GM12878 (cell line): ENCODE data around the gene CLNS1A. TPM values are rescaled to one million over a fixed set of nuclear protein-coding genes. Genes with fewer than 3 reads are reported as not detected.

Experiments
- ATAC-seq: fragments of 200-7000 bp; cut with Tn5 transposase; 3 replicates; pipeline ENCODE4 v1.9.1; 2020; ENCODE audit warnings: mild to moderate bottlenecking, moderate library complexity
- BruUV-seq: library from RNA; stranded (reverse); fragments of 400-500 nt; replicated peaks from 2 replicates; lab custom pipeline; 2021; lab: Mats Ljungman, UMichigan
- CTCF ChIA-PET: fragments of 300-600 bp; sonication (Branson Sonifier 250); formaldehyde crosslinking; extraction: SDS; loops from one replicate; lab custom pipeline; 2021; ENCODE audit warnings: inconsistent platforms; lab: Yijun Ruan, JAX
- POLR2A ChIA-PET: fragments of 350-600 bp; formaldehyde crosslinking; extraction: SDS; loops from one replicate; lab custom pipeline; 2021; ENCODE audit warnings: inconsistent platforms; lab: Charles Lee
- RAD21 ChIA-PET: fragments of 300-600 bp; sonication (Branson Sonifier 250); formaldehyde crosslinking; loops from one replicate; lab custom pipeline; 2023; ENCODE audit warnings: antibody characterized with exemption; ENCODE audit not compliant: unreplicated experiment; lab: Charles Lee
- SMC1A ChIA-PET: fragments of 300-600 bp; sonication (Branson Sonifier 250); formaldehyde crosslinking; loops from one replicate; lab custom pipeline; 2023; ENCODE audit not compliant: unreplicated experiment, uncharacterized antibody; lab: Charles Lee
- DNase-seq: peaks from one replicate; pipeline ENCODE4 v3.0.0-alpha.2; 2011; ENCODE audit warnings: low read depth, low spot score
- FAIRE-seq: peaks from 3 replicates; lab custom pipeline; 2011; peaks lifted over from hg19 to GRCh38; lab: Jason Lieb, UNC
- H2AFZ ChIP-seq: 2 replicates; pipeline ENCODE4 v1.6.0; 2011; ENCODE audit warnings: low read depth, low read length, control low read depth; ENCODE audit not compliant: control insufficient read depth
- H3K27ac ChIP-seq: 2 replicates; pipeline ENCODE4 v1.5.1; 2011; ENCODE audit warnings: control low read depth; ENCODE audit not compliant: control insufficient read depth, insufficient read depth
- H3K27me3 ChIP-seq, 2 experiments: replicated peaks in 1 of 2; 2 replicates each; pipeline versions ENCODE4 v1.6.0 to v1.6.1; 2011; ENCODE audit warnings: low read length in 1 of 2; ENCODE audit not compliant: control insufficient read depth in 2 of 2, insufficient read depth in 2 of 2
- H3K36me3 ChIP-seq, 2 experiments: 2 replicates each; pipeline ENCODE4 v1.5.1; 2011; ENCODE audit warnings: low read length in 1 of 2; ENCODE audit not compliant: control insufficient read depth in 2 of 2, insufficient read depth in 2 of 2
- H3K4me1 ChIP-seq: 2 replicates; pipeline ENCODE4 v1.6.1; 2011; ENCODE audit warnings: mild to moderate bottlenecking, low read length, moderate library complexity, mixed read lengths; ENCODE audit not compliant: control insufficient read depth, insufficient read depth
- H3K4me2 ChIP-seq: 2 replicates; pipeline ENCODE4 v1.6.0; 2011; ENCODE audit warnings: control low read depth; ENCODE audit not compliant: control insufficient read depth, insufficient read depth
- H3K4me3 ChIP-seq: fragments of 200-600 bp; sonication (generic); 2 replicates; pipeline ENCODE4 v1.5.1; 2016
- H3K79me2 ChIP-seq: 2 replicates; pipeline ENCODE4 v1.6.0; 2011; ENCODE audit warnings: low read length; ENCODE audit not compliant: control insufficient read depth, insufficient read depth
- H3K9ac ChIP-seq: 2 replicates; pipeline ENCODE4 v1.8.0; 2011; ENCODE audit warnings: low read length, control low read depth, mixed read lengths; ENCODE audit not compliant: control insufficient read depth, insufficient read depth
- H3K9me3 ChIP-seq: replicated peaks from 3 replicates; pipeline ENCODE4 v1.5.1; 2011; ENCODE audit warnings: mild to moderate bottlenecking, low read length; ENCODE audit not compliant: control insufficient read depth, insufficient read depth
- H4K20me1 ChIP-seq: 2 replicates; pipeline ENCODE4 v1.6.0; 2011; ENCODE audit not compliant: control insufficient read depth, insufficient read depth
- ATF7 ChIP-seq: fragments of 450-650 bp; IDR thresholded peaks from 2 replicates; pipeline ENCODE4 v1.6.1; 2016; ENCODE audit warnings: low read depth, mild to moderate bottlenecking
- CBX5 ChIP-seq: sonication (generic); IDR thresholded peaks from 2 replicates; pipeline ENCODE4 v1.6.1; 2016; ENCODE audit warnings: low read depth, moderate library complexity, mild to moderate bottlenecking, inconsistent platforms
- E2F8 ChIP-seq: fragments of 450-650 bp; IDR thresholded peaks from 2 replicates; pipeline ENCODE4 v1.6.1; 2018; ENCODE audit warnings: mild to moderate bottlenecking, low read depth, moderate library complexity; ENCODE audit not compliant: partially characterized antibody
- EP300 ChIP-seq, 2 experiments: fragments of 150-350 bp in 1 of 2; IDR thresholded peaks; 2 replicates each; pipeline ENCODE4 v1.6.1; 2011 to 2012; ENCODE audit warnings: low read depth in 2 of 2, low read length in 2 of 2, borderline replicate concordance in 1 of 2, improper control_type of control experiment in 1 of 2, inconsistent platforms in 1 of 2; ENCODE audit not compliant: control insufficient read depth in 1 of 2
- ETV6 ChIP-seq, 2 experiments: fragments of 450-650 bp in 1 of 2; IDR thresholded peaks in 1 of 2; conservative IDR thresholded peaks in 1 of 2; 2 replicates each; pipeline ENCODE4 v1.6.1; 2014; ENCODE audit warnings: antibody characterized with exemption in 1 of 2, borderline replicate concordance in 1 of 2, low read depth in 1 of 2, mild to moderate bottlenecking in 1 of 2, moderate library complexity in 1 of 2
- FOXK2 ChIP-seq: fragments of 450-650 bp; IDR thresholded peaks from 2 replicates; pipeline ENCODE4 v1.6.1; 2017; ENCODE audit warnings: mild to moderate bottlenecking, moderate library complexity
- FOXM1 ChIP-seq: IDR thresholded peaks from 2 replicates; pipeline ENCODE4 v1.6.1; 2012; ENCODE audit warnings: low read depth, mild to moderate bottlenecking, inconsistent platforms, low read length, moderate library complexity
- NFIC ChIP-seq: IDR thresholded peaks from 2 replicates; pipeline ENCODE4 v1.6.1; 2012; ENCODE audit warnings: low read depth, mild to moderate bottlenecking, inconsistent platforms, low read length, moderate library complexity
- NR2C2 ChIP-seq: IDR thresholded peaks from 2 replicates; pipeline ENCODE4 v1.6.1; 2011; ENCODE audit warnings: borderline replicate concordance, low read depth; ENCODE audit not compliant: control insufficient read depth, insufficient read length
- SIX5 ChIP-seq: IDR thresholded peaks from 2 replicates; pipeline ENCODE4 v1.6.1; 2011; ENCODE audit warnings: mild to moderate bottlenecking, low read depth, low read length, moderate library complexity; ENCODE audit not compliant: severe bottlenecking
- SMARCA5 ChIP-seq: fragments of 450-650 bp; IDR thresholded peaks from 2 replicates; pipeline ENCODE4 v1.6.1; 2017; ENCODE audit warnings: mild to moderate bottlenecking
- SREBF2 ChIP-seq: IDR thresholded peaks from 2 replicates; pipeline ENCODE4 v1.6.1; 2012; ENCODE audit warnings: mild to moderate bottlenecking, low read length
- TAF1 ChIP-seq: IDR thresholded peaks from 2 replicates; pipeline ENCODE4 v1.6.1; 2011; ENCODE audit warnings: mild to moderate bottlenecking, low read depth, low read length, borderline replicate concordance
- ZNF207 ChIP-seq: fragments of 450-650 bp; IDR thresholded peaks from 2 replicates; pipeline ENCODE4 v1.6.1; 2014; ENCODE audit warnings: antibody characterized with exemption, mild to moderate bottlenecking, borderline replicate concordance
- WGBS: methylation state at CpG from one replicate; pipeline ENCODE4 v1.1.6; 2016; ENCODE audit warnings: low lambda C conversion rate; ENCODE audit not compliant: insufficient replicate concordance, insufficient coverage; ENCODE audit errors: missing lambda C conversion rate; 5-methylcytosine and 5-hydroxymethylcytosine counted together
- in situ Hi-C: fragments of 300-500 bp; cut with MboI; formaldehyde crosslinking; loops from 9 replicates; pipeline ENCODE4 v1.14.3; 2018; ENCODE audit warnings: mixed read lengths
- intact Hi-C: fragments of 100-400 bp; cut with micrococcal nuclease; formaldehyde crosslinking; loops from one replicate; pipeline ENCODE4 v1.14.2; 2022; ENCODE audit not compliant: unreplicated experiment
- polyA plus RNA-seq, 11 experiments: library from polyadenylated mRNA; depleted of rRNA in 4 of 11; unstranded in 6 of 11; stranded (reverse) in 5 of 11; fragments of >200 nt; fragmentation: Nextera tagmentation in 4 of 11; fragmentation: Illumina TruSeq in 1 of 11; extraction: Ambion mirVana in 4 of 11; extraction: Trizol in 1 of 11; gene quantifications; 1 replicate in 1 of 11; 2 replicates in 10 of 11; pipeline versions ENCODE4 v1.2.1 to v1.2.3, GENCODE V29; 2011 to 2016; ENCODE audit warnings: inconsistent platforms in 2 of 11, missing spikeins in 2 of 11, low read depth in 1 of 11
- total RNA-seq, 4 experiments: library from RNA; depleted of rRNA in 3 of 4; stranded (reverse); fragments of >200 nt in 3 of 4; fragmentation: Illumina TruSeq in 1 of 4; extraction: Trizol in 1 of 4; gene quantifications; 2 replicates each; pipeline versions ENCODE4 v1.2.1 to v1.2.3, GENCODE V29; 2013 to 2021
- TF ChIP-seq, protein P1 (sequence below): fragments of 450-650 bp; IDR thresholded peaks from 2 replicates; pipeline ENCODE4 v1.6.1; 2018; ENCODE audit warnings: borderline replicate concordance, mild to moderate bottlenecking; ENCODE audit not compliant: partially characterized antibody

The CLNS1A gene
- total and polyA plus RNA-seq, 10 of the 15 experiments (the other 5 are each of a cell fraction or from before 2014, with no cell fraction given): 74.1 to 247 (median 167) TPM

DNA sequence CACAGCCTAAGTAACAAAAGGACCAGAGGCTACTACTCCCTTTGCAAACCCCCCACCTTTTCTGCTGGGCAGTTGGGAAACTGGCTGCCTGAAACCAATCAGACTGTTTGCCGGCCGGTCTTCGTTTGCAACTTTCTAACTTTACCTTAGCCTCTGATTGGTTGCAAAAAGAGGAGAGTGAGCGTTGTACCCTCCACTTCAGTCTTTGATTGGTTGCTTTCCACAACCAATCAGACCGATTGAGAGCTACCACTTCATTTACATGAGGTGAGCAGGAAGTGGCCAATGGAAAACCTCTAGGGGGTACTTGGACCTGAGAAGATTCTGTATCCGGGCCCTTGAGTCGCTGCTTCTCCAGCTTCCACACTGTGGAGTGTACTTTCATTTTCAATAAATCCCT lies 18.8 kb upstream of the CLNS1A start:
- 63% methylated on average over 7 of the region's 7 CpGs for WGBS

More for the DNA sequence above, 18.8 kb upstream of the CLNS1A start:
- H3K4me3 ChIP-seq: no peak overlapping the region
- ChIA-PET CTCF (no interaction called here), SMC1A (no interaction called here), POLR2A (interaction anchor here (0.5 kb wide), 1 partner anchor 152 kb away, joined by 6 read pairs; no protein-coding TSS in a partner anchor), RAD21 (no interaction called here)
- DNase-seq (no peak), FAIRE-seq (no peak), ATAC-seq (no peak)
- no peak overlapping the region for H3K27ac ChIP-seq
- no peaks in the 10 kb centered on the region for H3K9me3 ChIP-seq
- no peak overlapping the region for H2AFZ ChIP-seq
- H3K79me2 ChIP-seq: no peaks in the 10 kb centered on the region
- intact Hi-C loops: no loop called here
- in situ Hi-C loops: no loop called here
- H3K9ac ChIP-seq: no peak overlapping the region
- H3K36me3 ChIP-seq: no peaks in the 10 kb centered on the region
- no TSS peak for BruUV-seq
- TF ChIP-seq FOXM1 (no peak), SIX5 (no peak), SMARCA5 (no peak), ZNF207 (no peak), ATF7 (no peak), CBX5 (no peak), SREBF2 (no peak), NFIC (no peak), FOXK2 (no peak), EP300 (IDR thresholded peaks at IDR 0.05; ENCODE audit: borderline replicate concordance in 1 of 2, control insufficient read depth in 1 of 2, low read depth in 2 of 2, low read length in 2 of 2) (no peak), NR2C2 (no peak), E2F8 (no peak), ETV6 (conservative IDR thresholded peaks at IDR 0.05 in 1 of 2, IDR thresholded peaks at IDR 0.05 in 1 of 2; ENCODE audit: borderline replicate concordance in 1 of 2, low read depth in 1 of 2) (no peak), TAF1 (no peak)
- TF ChIP-seq, protein P1, sequence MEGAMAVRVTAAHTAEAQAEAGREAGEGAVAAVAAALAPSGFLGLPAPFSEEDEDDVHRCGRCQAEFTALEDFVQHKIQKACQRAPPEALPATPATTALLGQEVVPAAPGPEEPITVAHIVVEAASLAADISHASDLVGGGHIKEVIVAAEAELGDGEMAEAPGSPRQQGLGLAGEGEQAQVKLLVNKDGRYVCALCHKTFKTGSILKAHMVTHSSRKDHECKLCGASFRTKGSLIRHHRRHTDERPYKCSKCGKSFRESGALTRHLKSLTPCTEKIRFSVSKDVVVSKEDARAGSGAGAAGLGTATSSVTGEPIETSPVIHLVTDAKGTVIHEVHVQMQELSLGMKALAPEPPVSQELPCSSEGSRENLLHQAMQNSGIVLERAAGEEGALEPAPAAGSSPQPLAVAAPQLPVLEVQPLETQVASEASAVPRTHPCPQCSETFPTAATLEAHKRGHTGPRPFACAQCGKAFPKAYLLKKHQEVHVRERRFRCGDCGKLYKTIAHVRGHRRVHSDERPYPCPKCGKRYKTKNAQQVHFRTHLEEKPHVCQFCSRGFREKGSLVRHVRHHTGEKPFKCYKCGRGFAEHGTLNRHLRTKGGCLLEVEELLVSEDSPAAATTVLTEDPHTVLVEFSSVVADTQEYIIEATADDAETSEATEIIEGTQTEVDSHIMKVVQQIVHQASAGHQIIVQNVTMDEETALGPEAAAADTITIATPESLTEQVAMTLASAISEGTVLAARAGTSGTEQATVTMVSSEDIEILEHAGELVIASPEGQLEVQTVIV: no peak
- H3K4me1 ChIP-seq: peaks cover 7% of the 10 kb centered on the region; the same call in 1 of the 2 replicates
- H3K27me3 ChIP-seq: no peaks in the 10 kb centered on the region
- H3K4me2 ChIP-seq: no peak overlapping the region
- no peaks in the 10 kb centered on the region for H4K20me1 ChIP-seq
